OCI-LY7 (cell line): ENCODE data around the gene MACROD1.

Experiments
- EZH2phosphoT487 ChIP-seq: fragments of 200-600 bp; sonication (generic); IDR thresholded peaks from 2 replicates; pipeline ENCODE4 v1.6.1; 2018; ENCODE audit warnings: low read depth, borderline replicate concordance, mild to moderate bottlenecking, mixed run types, antibody characterized with exemption, low read length, moderate library complexity, mixed read lengths
- TF ChIP-seq, protein P1 (sequence below): fragments of 200-600 bp; sonication (generic); conservative IDR thresholded peaks from 2 replicates; pipeline ENCODE4 v1.5.1; 2014; ENCODE audit warnings: mild to moderate bottlenecking, antibody characterized with exemption, low read length, moderate library complexity, mixed read lengths

DNA sequence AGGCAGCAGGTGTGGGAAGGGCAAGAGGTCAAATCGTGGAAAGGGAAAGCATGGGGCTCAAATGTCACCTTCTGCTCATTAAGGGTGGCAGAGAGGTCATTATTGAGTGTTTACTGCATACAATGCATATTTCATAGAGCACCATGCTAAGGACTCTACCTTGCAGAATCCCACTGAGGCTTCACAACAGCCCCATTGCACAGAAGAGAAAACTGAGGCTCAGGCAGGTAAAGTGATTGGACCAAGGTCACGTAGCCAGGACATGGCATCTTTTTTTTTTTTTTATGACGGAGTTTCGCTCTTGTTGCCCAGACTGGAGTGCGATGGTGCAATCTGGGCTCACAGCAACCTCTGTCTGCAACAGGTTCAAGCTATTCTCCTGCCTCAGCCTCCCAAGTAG lies 122.4 kb downstream of the MACROD1 start:
- TF ChIP-seq, protein P1, sequence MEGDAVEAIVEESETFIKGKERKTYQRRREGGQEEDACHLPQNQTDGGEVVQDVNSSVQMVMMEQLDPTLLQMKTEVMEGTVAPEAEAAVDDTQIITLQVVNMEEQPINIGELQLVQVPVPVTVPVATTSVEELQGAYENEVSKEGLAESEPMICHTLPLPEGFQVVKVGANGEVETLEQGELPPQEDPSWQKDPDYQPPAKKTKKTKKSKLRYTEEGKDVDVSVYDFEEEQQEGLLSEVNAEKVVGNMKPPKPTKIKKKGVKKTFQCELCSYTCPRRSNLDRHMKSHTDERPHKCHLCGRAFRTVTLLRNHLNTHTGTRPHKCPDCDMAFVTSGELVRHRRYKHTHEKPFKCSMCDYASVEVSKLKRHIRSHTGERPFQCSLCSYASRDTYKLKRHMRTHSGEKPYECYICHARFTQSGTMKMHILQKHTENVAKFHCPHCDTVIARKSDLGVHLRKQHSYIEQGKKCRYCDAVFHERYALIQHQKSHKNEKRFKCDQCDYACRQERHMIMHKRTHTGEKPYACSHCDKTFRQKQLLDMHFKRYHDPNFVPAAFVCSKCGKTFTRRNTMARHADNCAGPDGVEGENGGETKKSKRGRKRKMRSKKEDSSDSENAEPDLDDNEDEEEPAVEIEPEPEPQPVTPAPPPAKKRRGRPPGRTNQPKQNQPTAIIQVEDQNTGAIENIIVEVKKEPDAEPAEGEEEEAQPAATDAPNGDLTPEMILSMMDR = no peak
- no peak for TF ChIP-seq EZH2phosphoT487
